Measurements from ENCODE around the gene GTF3C2. TPM values are rescaled to one million over a fixed set of nuclear protein-coding genes. Genes with fewer than 3 reads are reported as not detected.

GTF3C2 gene
- total RNA-seq, 2 experiments from 2014 or later = 54.3 to 59.0 TPM

DNA sequence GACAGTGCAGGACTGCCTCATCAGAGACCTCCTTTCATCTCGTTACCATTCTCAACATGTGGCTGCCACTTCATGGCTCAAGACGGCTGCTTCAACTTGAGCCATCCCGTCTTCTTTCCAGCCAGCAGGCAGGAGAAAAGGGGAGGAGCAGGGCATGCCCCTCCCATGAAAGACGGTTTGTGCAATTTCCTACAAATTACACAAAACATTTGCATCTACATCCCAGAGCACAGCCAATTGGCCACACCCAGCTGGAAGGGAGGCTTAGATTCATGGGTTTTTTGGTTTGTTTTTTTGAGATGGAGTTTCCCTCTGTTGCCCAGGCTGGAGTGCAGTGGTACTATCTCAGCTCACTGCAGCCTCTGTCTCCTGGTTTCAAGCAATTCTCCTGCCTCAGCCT, 60.1 kb downstream of the GTF3C2 start:
- POLR2A ChIA-PET = no interaction called here
- CTCF ChIA-PET = interaction anchor here (1.0 to 1.2 kb wide), 3 partner anchors 13 to 33 kb away, joined by 3 to 5 read pairs (median 3); no protein-coding TSS in a partner anchor
- DNase-seq = no peak
- no peaks in the 10 kb centered on the region for H3K4me1 Mint-ChIP-seq
- H3K27me3 Mint-ChIP-seq = peaks cover 20% of the 10 kb centered on the region
- H3K27ac Mint-ChIP-seq = no peak overlapping the region
- H3K36me3 Mint-ChIP-seq (ENCODE audit: low read depth) = no peaks in the 10 kb centered on the region
- H3K4me3 Mint-ChIP-seq = no peak overlapping the region
- H3K9me3 Mint-ChIP-seq = no peaks in the 10 kb centered on the region

- Mint-ChIP-seq H3K4me3 (no peak overlapping the region), H3K9me3 (no peaks in the 10 kb centered on the region)
Observed at GRCh38 chr2:27294928-27295327, 61.6 kb downstream of the GTF3C2 start.

GRCh38 chr2:27291865-27292264, 64.7 kb downstream of the GTF3C2 start:
- H3K36me3 Mint-ChIP-seq (ENCODE audit: low read depth) = no peaks in the 10 kb centered on the region
- no peaks in the 10 kb centered on the region for H3K4me1 Mint-ChIP-seq
- H3K9me3 Mint-ChIP-seq = no peaks in the 10 kb centered on the region
- ChIA-PET POLR2A (no interaction called here), CTCF (interaction anchor here (0.7 to 3.3 kb wide), 3 partner anchors 11 to 20 kb away, joined by 3 to 12 read pairs (median 7); no protein-coding TSS in a partner anchor)
- H3K4me3 Mint-ChIP-seq = no peak overlapping the region
- no peak for DNase-seq
- peaks cover 35% of the 10 kb centered on the region for H3K27me3 Mint-ChIP-seq
- no peak overlapping the region for H3K27ac Mint-ChIP-seq

More at GRCh38 chr2:27294928-27295327, 61.6 kb downstream of the GTF3C2 start:
- no peak overlapping the region for H3K27ac Mint-ChIP-seq
- peaks cover 21% of the 10 kb centered on the region for H3K27me3 Mint-ChIP-seq
- H3K36me3 Mint-ChIP-seq (ENCODE audit: low read depth) = no peaks in the 10 kb centered on the region
- POLR2A ChIA-PET = no interaction called here
- H3K4me1 Mint-ChIP-seq = no peaks in the 10 kb centered on the region
- CTCF ChIA-PET = interaction anchor here (0.6 to 1.8 kb wide), 2 partner anchors 11 to 1153 kb away, joined by 4 to 5 read pairs; no protein-coding TSS in a partner anchor
- DNase-seq = no peak

DNA sequence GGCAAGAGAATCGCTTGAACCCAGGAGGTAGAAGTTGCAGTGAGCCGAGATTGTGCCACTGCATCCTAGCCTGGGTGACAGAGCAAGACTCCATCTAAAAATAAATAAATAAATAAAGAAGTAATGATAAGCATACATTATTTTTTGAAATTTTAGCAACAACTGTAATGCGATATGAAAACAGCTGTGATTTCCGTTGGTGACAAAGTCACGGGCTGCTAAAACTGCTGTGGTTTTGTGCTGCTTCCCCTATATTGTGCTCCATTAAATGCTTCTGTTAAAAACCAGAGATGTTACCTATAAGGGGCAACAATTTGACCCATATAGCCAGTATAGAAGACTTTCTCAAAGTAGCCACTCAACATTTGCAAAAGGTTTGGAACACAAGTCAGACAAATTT, 66.0 kb downstream of the GTF3C2 start:
- H3K27me3 Mint-ChIP-seq = peaks cover 39% of the 10 kb centered on the region
- no peaks in the 10 kb centered on the region for H3K9me3 Mint-ChIP-seq
- H3K27ac Mint-ChIP-seq = no peak overlapping the region
- no peaks in the 10 kb centered on the region for H3K36me3 Mint-ChIP-seq (ENCODE audit: low read depth)
- no peak for DNase-seq
- CTCF ChIA-PET = no interaction called here
- no peaks in the 10 kb centered on the region for H3K4me1 Mint-ChIP-seq
- H3K4me3 Mint-ChIP-seq = no peak overlapping the region
- POLR2A ChIA-PET = no interaction called here

- no peaks in the 10 kb centered on the region for H3K4me1 Mint-ChIP-seq
- DNase-seq = no peak
- H3K36me3 Mint-ChIP-seq (ENCODE audit: low read depth) = no peaks in the 10 kb centered on the region
- H3K9me3 Mint-ChIP-seq = no peaks in the 10 kb centered on the region
- no peak overlapping the region for H3K27ac Mint-ChIP-seq
- CTCF ChIA-PET = interaction anchor here (1.1 kb wide), 2 partner anchors 9 to 10 kb away, joined by 3 to 4 read pairs; no protein-coding TSS in a partner anchor
- H3K4me3 Mint-ChIP-seq = no peak overlapping the region
- H3K27me3 Mint-ChIP-seq = peaks cover 42% of the 10 kb centered on the region
- POLR2A ChIA-PET = no interaction called here
Observed at GRCh38 chr2:27288610-27289009, 68.0 kb downstream of the GTF3C2 start.

GRCh38 chr2:27285481-27285880, 71.1 kb downstream of the GTF3C2 start:
- Mint-ChIP-seq H3K9me3 (no peaks in the 10 kb centered on the region), H3K4me1 (no peaks in the 10 kb centered on the region), H3K36me3 (ENCODE audit: low read depth) (no peaks in the 10 kb centered on the region), H3K27ac (no peak overlapping the region), H3K27me3 (peaks cover 30% of the 10 kb centered on the region), H3K4me3 (no peak overlapping the region)
- ChIA-PET POLR2A (no interaction called here), CTCF (interaction anchor here (0.6 to 1.2 kb wide), 2 partner anchors 14 to 17 kb away, joined by 3 to 5 read pairs; no protein-coding TSS in a partner anchor)
- DNase-seq = no peak

- Mint-ChIP-seq H3K27me3 (peaks cover 30% of the 10 kb centered on the region), H3K27ac (no peak overlapping the region), H3K4me3 (no peak overlapping the region), H3K36me3 (ENCODE audit: low read depth) (no peaks in the 10 kb centered on the region), H3K4me1 (peaks cover under 1% of the 10 kb centered on the region), H3K9me3 (no peaks in the 10 kb centered on the region)
- no peak for DNase-seq
- CTCF ChIA-PET = interaction anchor here (0.6 to 1.9 kb wide), 3 partner anchors 9 to 18 kb away, joined by 3 to 5 read pairs (median 3); no protein-coding TSS in a partner anchor
- POLR2A ChIA-PET = no interaction called here
Observed at GRCh38 chr2:27284996-27285395, 71.6 kb downstream of the GTF3C2 start.

DNA sequence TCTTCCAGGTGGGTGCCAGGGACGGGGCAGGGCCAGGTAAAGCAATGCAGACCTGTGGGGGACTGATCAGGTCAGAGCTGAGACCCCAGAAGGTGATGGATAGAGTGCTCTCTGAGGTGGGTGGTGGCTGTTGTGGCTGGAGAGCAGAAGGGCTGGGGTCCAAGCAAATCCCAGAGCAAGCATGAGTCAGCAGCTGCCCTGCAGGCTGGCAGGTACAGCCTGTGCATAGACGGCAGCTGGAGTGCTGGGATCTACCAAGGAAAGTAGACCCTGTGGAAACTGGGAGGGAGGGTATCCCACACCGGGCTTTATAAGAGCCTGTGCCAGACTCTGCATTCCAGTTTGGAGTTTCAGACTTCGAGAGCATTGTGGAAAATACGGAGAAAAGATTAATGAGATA, 73.7 kb downstream of the GTF3C2 start:
- peaks cover 24% of the 10 kb centered on the region for H3K27me3 Mint-ChIP-seq
- no peak overlapping the region for H3K4me3 Mint-ChIP-seq
- no peaks in the 10 kb centered on the region for H3K36me3 Mint-ChIP-seq (ENCODE audit: low read depth)
- peaks cover 6% of the 10 kb centered on the region for H3K4me1 Mint-ChIP-seq
- no peak for DNase-seq
- ChIA-PET POLR2A (no interaction called here), CTCF (interaction anchor here (1.0 to 1.7 kb wide), 4 partner anchors 15 to 321 kb away, joined by 3 to 4 read pairs (median 4); partner anchors contain the start of gene SLC30A3)
- no peak overlapping the region for H3K27ac Mint-ChIP-seq
- H3K9me3 Mint-ChIP-seq = no peaks in the 10 kb centered on the region

DNA sequence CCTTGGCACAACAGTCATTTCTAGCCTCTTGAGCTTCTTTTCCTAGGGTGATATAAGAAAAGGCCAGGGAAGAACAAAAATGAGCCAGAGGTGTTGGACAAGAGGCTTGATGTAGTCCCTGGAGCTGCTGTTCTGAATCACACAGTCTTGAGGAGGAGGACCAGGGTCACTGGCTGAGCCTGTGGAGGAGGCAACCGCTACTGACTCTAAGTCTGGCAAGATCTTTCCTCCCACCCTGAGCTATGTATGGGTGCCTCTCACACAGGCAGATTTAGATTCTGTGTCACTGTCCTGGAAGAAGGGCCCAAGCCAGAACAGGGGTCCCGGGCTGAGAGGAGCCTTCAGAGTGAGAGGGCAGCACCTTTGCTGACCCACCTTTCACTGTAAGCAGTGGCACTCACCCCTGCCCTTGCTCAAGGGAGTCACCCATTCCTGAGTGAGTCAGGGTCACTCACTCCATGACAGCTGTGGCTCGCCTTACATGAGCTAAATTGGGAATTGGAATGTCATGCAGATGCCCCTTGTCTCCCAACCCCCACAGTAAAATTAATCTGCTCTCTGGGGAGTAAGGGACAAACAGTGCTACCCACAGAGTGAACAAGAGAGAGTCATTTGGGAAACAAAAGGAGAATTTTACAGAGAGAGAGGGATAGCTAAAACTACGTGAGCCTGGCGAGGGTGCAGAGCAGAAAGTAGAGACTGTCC, 74.6 kb downstream of the GTF3C2 start, which contains the start of gene TRIM54:
Gene TRIM54, plus strand, starts transcription at position 575 of the 705 bp plus-strand sequence. CDS start 303 bp downstream, outside the sequence.
- Mint-ChIP-seq H3K4me3 (no peak within 1 kb of the TSS), H3K36me3 (ENCODE audit: low read depth) (no peaks in the 10 kb centered on the region), H3K27me3 (peaks cover 24% of the 10 kb centered on the region), H3K9me3 (no peaks in the 10 kb centered on the region), H3K4me1 (peaks cover 6% of the 10 kb centered on the region), H3K27ac (no peak within 1 kb of the TSS)
- CTCF ChIA-PET = interaction anchor here (0.7 to 1.7 kb wide), 4 partner anchors 19 to 320 kb away, joined by 3 to 4 read pairs (median 4); partner anchors contain the start of gene SLC30A3
- POLR2A ChIA-PET = no interaction called here
- DNase-seq = no peak

GRCh38 chr2:27281442-27281841, 75.1 kb downstream of the GTF3C2 start:
- Mint-ChIP-seq H3K27ac (no peak overlapping the region), H3K4me1 (peaks cover 6% of the 10 kb centered on the region), H3K9me3 (no peaks in the 10 kb centered on the region), H3K27me3 (peaks cover 20% of the 10 kb centered on the region), H3K36me3 (ENCODE audit: low read depth) (no peaks in the 10 kb centered on the region), H3K4me3 (no peak overlapping the region)
- DNase-seq = no peak
- CTCF ChIA-PET = interaction anchor here (0.9 to 1.7 kb wide), 3 partner anchors 18 to 320 kb away, joined by 3 to 4 read pairs (median 4); partner anchors contain the start of gene SLC30A3
- POLR2A ChIA-PET = no interaction called here

DNA sequence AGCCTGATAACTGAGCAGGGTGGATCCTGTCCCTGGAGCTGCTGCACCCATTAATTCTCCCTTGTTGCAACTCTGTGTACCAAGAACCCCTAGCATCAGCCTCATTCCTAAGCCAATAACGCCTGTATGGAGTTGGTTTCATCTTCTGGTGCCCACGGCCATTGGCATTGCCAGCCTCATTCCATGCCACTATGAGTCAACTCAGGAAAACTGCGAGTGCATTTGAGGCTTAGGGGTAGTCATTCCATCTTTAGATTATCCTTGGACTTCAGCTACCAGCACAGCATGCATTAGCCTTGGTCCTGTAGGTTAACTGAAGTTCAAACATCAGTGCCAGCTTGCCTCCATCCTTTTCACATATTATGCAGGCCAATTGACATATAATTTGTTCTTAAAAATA, 75.7 kb downstream of the GTF3C2 start:
- POLR2A ChIA-PET = interaction anchor here (0.7 kb wide), 1 partner anchor 135 kb away, joined by 3 read pairs; no protein-coding TSS in a partner anchor
- Mint-ChIP-seq H3K4me3 (no peak overlapping the region), H3K9me3 (no peaks in the 10 kb centered on the region), H3K27ac (no peak overlapping the region), H3K36me3 (ENCODE audit: low read depth) (no peaks in the 10 kb centered on the region), H3K4me1 (peaks cover 6% of the 10 kb centered on the region), H3K27me3 (peaks cover 17% of the 10 kb centered on the region)
- DNase-seq = no peak
- CTCF ChIA-PET = interaction anchor here (0.5 to 2.7 kb wide), 8 partner anchors 9 to 185 kb away, joined by 3 to 19 read pairs (median 6); partner anchors contain the start of gene MPV17

GRCh38 chr2:27278010-27278409, 78.6 kb downstream of the GTF3C2 start:
- H3K9me3 Mint-ChIP-seq = no peaks in the 10 kb centered on the region
- no peaks in the 10 kb centered on the region for H3K36me3 Mint-ChIP-seq (ENCODE audit: low read depth)
- H3K4me3 Mint-ChIP-seq = no peak overlapping the region
- peaks cover 20% of the 10 kb centered on the region for H3K27me3 Mint-ChIP-seq
- peaks cover 9% of the 10 kb centered on the region for H3K4me1 Mint-ChIP-seq
- ChIA-PET CTCF (interaction anchor here (0.8 to 2.4 kb wide), 2 partner anchors 15 to 59 kb away, joined by 3 to 9 read pairs; partner anchors contain the start of gene SLC30A3), POLR2A (no interaction called here)
- H3K27ac Mint-ChIP-seq = no peak overlapping the region
- no peak for DNase-seq

Data from activated CD4-positive, alpha-beta T cell treated with anti-CD3 and anti-CD28 coated beads, Interleukin-2, amount 10 ng/mL, durations not matched to agents 7 days and 5 days (primary cell).